Stimulated activated memory B cell treated with anti-CD40 and anti-IgM and Interleukin-4, amounts not matched to agents 10 μg/mL and 1 μg/mL and 100 μg/mL, for 72 hours (primary cell): ENCODE measurements around the gene NABP2.
A peak's percentile ranks its signal among the peaks of the same experiment; 100 is the strongest.

ENCODE experiments used
- ATAC-seq: fragments of 150-1000 bp; cut with Tn5 transposase; 2 replicates; pipeline ENCODE4 v1.10.0; 2021
- H3K27ac Mint-ChIP-seq: one replicate; pipeline ENCODE4 v1.8.0; 2022; ENCODE audit warnings: mild to moderate bottlenecking, mixed read lengths
- H3K27me3 Mint-ChIP-seq: one replicate; pipeline ENCODE4 v1.8.0; 2022; ENCODE audit warnings: mixed read lengths
- H3K36me3 Mint-ChIP-seq: one replicate; pipeline ENCODE4 v1.8.0; 2022; ENCODE audit warnings: mixed read lengths
- H3K4me1 Mint-ChIP-seq: one replicate; pipeline ENCODE4 v1.8.0; 2022; ENCODE audit warnings: mixed read lengths
- H3K4me3 Mint-ChIP-seq: one replicate; pipeline ENCODE4 v1.8.0; 2022; ENCODE audit warnings: mild to moderate bottlenecking, moderate library complexity, mixed read lengths
- H3K9me3 Mint-ChIP-seq: one replicate; pipeline ENCODE4 v1.8.0; 2022; ENCODE audit warnings: mixed read lengths

The NABP2 gene

DNA sequence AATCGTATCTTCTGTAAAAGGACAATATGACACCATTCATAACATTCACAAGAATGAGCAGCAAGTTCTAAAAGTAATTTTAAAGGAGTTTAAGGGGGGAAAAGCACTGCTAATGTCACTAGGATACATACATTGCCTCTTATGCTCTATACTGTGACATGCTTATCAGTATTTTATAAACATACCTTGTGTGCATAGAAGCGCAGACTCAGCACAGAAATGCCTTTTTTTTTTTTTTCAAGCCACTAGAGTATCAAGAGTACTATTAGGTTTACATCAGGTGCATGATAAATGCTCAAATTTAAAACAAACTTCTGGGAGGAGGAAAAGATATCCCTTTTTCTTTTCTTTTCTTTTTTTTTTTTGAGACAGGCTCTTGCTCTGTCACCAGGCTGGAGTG is 21.3 kb upstream of the NABP2 start:
- H3K27me3 Mint-ChIP-seq = no peaks in the 10 kb centered on the region
- no peak for ATAC-seq
- H3K4me1 Mint-ChIP-seq = peaks cover 18% of the 10 kb centered on the region
- H3K27ac Mint-ChIP-seq = no peak overlapping the region
- peaks cover 17% of the 10 kb centered on the region for H3K36me3 Mint-ChIP-seq
- H3K9me3 Mint-ChIP-seq = no peaks in the 10 kb centered on the region
- H3K4me3 Mint-ChIP-seq = no peak overlapping the region

DNA sequence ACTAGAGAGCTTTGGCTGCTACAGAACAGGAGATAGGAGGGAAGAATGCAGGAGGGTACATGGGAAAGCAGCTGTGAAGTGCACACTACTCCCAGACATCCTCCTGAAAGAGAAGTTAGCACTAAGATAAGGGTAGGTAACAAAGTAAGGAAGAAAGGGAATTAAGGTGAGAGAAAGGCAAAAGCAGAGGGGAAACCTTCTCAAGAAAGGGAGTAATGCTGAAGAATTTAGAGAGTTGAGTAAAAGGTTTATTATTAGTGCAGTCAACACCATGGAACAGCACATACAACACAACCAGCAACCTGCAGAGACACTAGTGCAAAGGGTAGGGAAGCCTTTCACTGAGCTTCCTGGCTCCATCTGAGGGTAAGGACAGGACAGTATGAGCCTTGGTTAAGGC is 19.9 kb upstream of the NABP2 start:
- H3K27ac Mint-ChIP-seq = peak overlapping the region; percentile 2
- peaks cover 23% of the 10 kb centered on the region for H3K36me3 Mint-ChIP-seq
- H3K4me3 Mint-ChIP-seq = no peak overlapping the region
- no peaks in the 10 kb centered on the region for H3K9me3 Mint-ChIP-seq
- peaks cover 18% of the 10 kb centered on the region for H3K4me1 Mint-ChIP-seq
- no peaks in the 10 kb centered on the region for H3K27me3 Mint-ChIP-seq
- no peak for ATAC-seq

DNA sequence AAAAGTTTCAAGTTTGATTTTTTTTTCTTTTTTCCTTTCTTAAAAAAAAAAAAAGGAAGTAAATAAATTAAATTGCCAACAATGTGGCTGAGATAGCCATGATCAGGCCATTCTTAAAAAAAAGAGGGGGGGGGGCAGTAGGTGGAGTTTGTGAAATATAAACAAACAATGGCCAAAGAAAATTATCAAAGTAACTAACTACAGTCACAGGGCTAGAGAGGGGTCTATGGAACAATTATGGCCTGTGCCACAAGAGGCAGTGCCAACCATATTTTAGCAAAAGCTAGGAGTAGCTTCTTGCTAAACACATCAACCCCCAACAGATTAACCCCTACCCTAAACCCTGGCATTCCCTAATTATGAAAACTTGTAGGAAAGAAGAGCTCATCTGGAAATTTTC is 18.7 kb upstream of the NABP2 start:
- peaks cover 18% of the 10 kb centered on the region for H3K4me1 Mint-ChIP-seq
- ATAC-seq = no peak

GRCh38 chr12:56206452-56207166 is 17.5 kb upstream of the NABP2 start:
- no peaks in the 10 kb centered on the region for H3K9me3 Mint-ChIP-seq

More for the DNA sequence above, 18.7 kb upstream of the NABP2 start:
- Mint-ChIP-seq H3K27ac (peak overlapping the region; percentile 62), H3K9me3 (no peaks in the 10 kb centered on the region), H3K4me3 (no peak overlapping the region), H3K27me3 (no peaks in the 10 kb centered on the region), H3K36me3 (peaks cover 33% of the 10 kb centered on the region)

GRCh38 chr12:56208006-56208405 is 16.1 kb upstream of the NABP2 start:
- H3K27me3 Mint-ChIP-seq = no peaks in the 10 kb centered on the region
- H3K9me3 Mint-ChIP-seq = no peaks in the 10 kb centered on the region
- peaks cover 50% of the 10 kb centered on the region for H3K36me3 Mint-ChIP-seq
- peak overlapping the region; percentile 62 for H3K27ac Mint-ChIP-seq
- H3K4me1 Mint-ChIP-seq = peaks cover 13% of the 10 kb centered on the region
- H3K4me3 Mint-ChIP-seq = no peak overlapping the region
- peak; percentile 87 for ATAC-seq

More at GRCh38 chr12:56206452-56207166, 17.5 kb upstream of the NABP2 start:
- peak; percentile 62 for ATAC-seq
- H3K27me3 Mint-ChIP-seq = no peaks in the 10 kb centered on the region
- H3K4me1 Mint-ChIP-seq = peaks cover 18% of the 10 kb centered on the region
- peak overlapping the region; percentile 62 for H3K27ac Mint-ChIP-seq
- peaks cover 43% of the 10 kb centered on the region for H3K36me3 Mint-ChIP-seq
- H3K4me3 Mint-ChIP-seq = no peak overlapping the region

GRCh38 chr12:56212361-56212760 is 11.8 kb upstream of the NABP2 start:
- ATAC-seq = no peak
- Mint-ChIP-seq H3K27ac (no peak overlapping the region), H3K4me3 (no peak overlapping the region), H3K36me3 (peaks cover 64% of the 10 kb centered on the region), H3K4me1 (peaks cover 22% of the 10 kb centered on the region), H3K27me3 (no peaks in the 10 kb centered on the region), H3K9me3 (no peaks in the 10 kb centered on the region)

GRCh38 chr12:56213878-56214277 is 10.3 kb upstream of the NABP2 start:
- Mint-ChIP-seq H3K27me3 (no peaks in the 10 kb centered on the region), H3K9me3 (no peaks in the 10 kb centered on the region), H3K27ac (no peak overlapping the region), H3K36me3 (peaks cover 54% of the 10 kb centered on the region), H3K4me1 (peaks cover 19% of the 10 kb centered on the region), H3K4me3 (no peak overlapping the region)
- no peak for ATAC-seq

DNA sequence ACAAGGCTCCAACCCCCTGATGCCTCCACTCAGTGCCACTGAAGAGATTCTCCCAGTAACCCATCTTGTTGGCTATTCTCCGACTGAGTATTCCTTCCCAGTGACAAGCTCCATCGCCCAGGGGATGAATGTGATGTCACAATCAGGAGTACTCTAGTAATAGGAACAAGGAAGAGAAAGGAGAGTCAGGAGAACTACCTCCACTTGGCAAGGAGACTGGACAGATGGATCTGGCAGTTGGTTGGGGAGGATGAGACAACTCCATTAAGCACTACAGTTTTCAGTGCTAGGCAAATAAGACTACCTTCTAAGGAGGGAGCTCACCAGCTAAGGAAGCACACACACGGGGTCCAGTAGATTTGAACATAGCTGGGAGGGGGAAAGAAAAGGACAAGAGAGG is 7.7 kb upstream of the NABP2 start:
- Mint-ChIP-seq H3K27me3 (no peaks in the 10 kb centered on the region), H3K4me1 (peaks cover 29% of the 10 kb centered on the region), H3K36me3 (peaks cover 36% of the 10 kb centered on the region), H3K9me3 (no peaks in the 10 kb centered on the region), H3K4me3 (no peak overlapping the region), H3K27ac (no peak overlapping the region)
- ATAC-seq = no peak

GRCh38 chr12:56219840-56220239 is 4.3 kb upstream of the NABP2 start:
- H3K4me3 Mint-ChIP-seq = peak overlapping the region; percentile 50

GRCh38 chr12:56220611-56221231 is 3.4 kb upstream of the NABP2 start:
- Mint-ChIP-seq H3K4me1 (peaks cover 58% of the 10 kb centered on the region), H3K27ac (peak overlapping the region; percentile 99), H3K9me3 (no peaks in the 10 kb centered on the region), H3K4me3 (peak overlapping the region; percentile 100), H3K36me3 (peaks cover 12% of the 10 kb centered on the region), H3K27me3 (no peaks in the 10 kb centered on the region)
- ATAC-seq = peak; percentile 34

More at GRCh38 chr12:56219840-56220239, 4.3 kb upstream of the NABP2 start:
- no peak for ATAC-seq
- H3K9me3 Mint-ChIP-seq = no peaks in the 10 kb centered on the region
- peaks cover 56% of the 10 kb centered on the region for H3K4me1 Mint-ChIP-seq
- H3K27ac Mint-ChIP-seq = no peak overlapping the region
- H3K36me3 Mint-ChIP-seq = peaks cover 19% of the 10 kb centered on the region
- no peaks in the 10 kb centered on the region for H3K27me3 Mint-ChIP-seq

DNA sequence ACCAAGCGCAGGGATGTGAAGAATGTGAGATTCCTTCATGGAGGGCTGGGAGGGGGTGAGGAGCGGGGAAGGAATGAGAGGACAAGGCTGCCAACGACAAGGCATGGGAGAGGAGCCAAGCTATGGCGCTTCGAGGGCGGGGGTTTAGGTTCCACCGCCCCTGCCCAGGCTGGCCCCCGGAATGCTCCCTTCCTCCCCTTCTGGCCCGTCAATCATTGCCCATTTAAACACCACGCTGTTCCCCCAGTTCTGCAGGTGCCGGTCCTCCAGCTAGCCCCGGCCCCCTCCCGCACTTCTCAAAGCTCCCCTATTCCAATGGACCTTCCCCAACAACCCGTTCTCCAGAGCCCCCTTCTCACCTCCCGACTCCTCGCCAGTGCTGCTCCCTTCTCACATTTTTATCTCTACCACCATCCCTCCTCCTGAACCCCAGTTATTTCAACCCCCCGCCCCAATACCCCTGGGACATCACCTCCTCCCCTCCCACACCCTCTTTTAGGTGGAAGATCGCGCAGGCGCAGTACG is 2.8 kb upstream of the NABP2 start:
- H3K4me1 Mint-ChIP-seq = peaks cover 57% of the 10 kb centered on the region
- H3K9me3 Mint-ChIP-seq = no peaks in the 10 kb centered on the region
- H3K4me3 Mint-ChIP-seq = peak overlapping the region; percentile 100
- peaks cover 9% of the 10 kb centered on the region for H3K36me3 Mint-ChIP-seq
- ATAC-seq = peak; percentile 49
- no peaks in the 10 kb centered on the region for H3K27me3 Mint-ChIP-seq
- peak overlapping the region; percentile 99 for H3K27ac Mint-ChIP-seq

GRCh38 chr12:56221757-56222530 is 2.2 kb upstream of the NABP2 start, which contains the start of gene RNF41:
Gene RNF41 (minus strand): TSS chr12:56221922. CDS start chr12:56214047, 7,875 bp downstream.
- peak within 1 kb of the TSS; percentile 100 for H3K4me3 Mint-ChIP-seq
- peak within 1 kb of the TSS; percentile 99 for H3K27ac Mint-ChIP-seq
- ATAC-seq = peak; percentile 93
- no peaks in the 10 kb centered on the region for H3K27me3 Mint-ChIP-seq
- H3K4me1 Mint-ChIP-seq = peaks cover 50% of the 10 kb centered on the region
- H3K9me3 Mint-ChIP-seq = no peaks in the 10 kb centered on the region
- peaks cover 6% of the 10 kb centered on the region for H3K36me3 Mint-ChIP-seq

DNA sequence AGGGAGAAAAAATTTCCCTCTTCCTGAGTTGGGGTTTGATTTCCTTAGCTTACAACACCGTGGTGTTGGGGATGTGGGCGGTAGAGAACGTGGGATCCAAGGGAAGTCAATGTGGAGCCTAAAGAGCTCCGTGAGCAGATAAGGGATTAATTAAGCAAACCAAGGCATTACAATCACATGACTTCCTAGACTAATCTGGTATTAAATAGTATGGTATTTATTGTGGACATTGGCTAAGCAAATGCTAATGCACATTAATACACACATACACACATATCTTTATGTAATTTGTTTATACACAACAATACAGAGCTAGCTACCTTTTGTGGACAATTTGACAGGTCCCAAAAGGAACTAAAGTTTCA is 1.6 kb upstream of the NABP2 start:
- no peaks in the 10 kb centered on the region for H3K27me3 Mint-ChIP-seq
- peak overlapping the region; percentile 100 for H3K4me3 Mint-ChIP-seq
- H3K9me3 Mint-ChIP-seq = no peaks in the 10 kb centered on the region
- ATAC-seq = no peak
- peak overlapping the region; percentile 99 for H3K27ac Mint-ChIP-seq
- peaks cover 6% of the 10 kb centered on the region for H3K36me3 Mint-ChIP-seq
- H3K4me1 Mint-ChIP-seq = peaks cover 50% of the 10 kb centered on the region

- Mint-ChIP-seq H3K27me3 (no peaks in the 10 kb centered on the region), H3K36me3 (peaks cover 6% of the 10 kb centered on the region), H3K27ac (peak overlapping the region; percentile 86), H3K4me1 (peaks cover 50% of the 10 kb centered on the region), H3K9me3 (no peaks in the 10 kb centered on the region), H3K4me3 (peak overlapping the region; percentile 84)
- no peak for ATAC-seq
These were observed 506 bp upstream of the NABP2 start for GRCh38 chr12:56223571-56224101.

DNA sequence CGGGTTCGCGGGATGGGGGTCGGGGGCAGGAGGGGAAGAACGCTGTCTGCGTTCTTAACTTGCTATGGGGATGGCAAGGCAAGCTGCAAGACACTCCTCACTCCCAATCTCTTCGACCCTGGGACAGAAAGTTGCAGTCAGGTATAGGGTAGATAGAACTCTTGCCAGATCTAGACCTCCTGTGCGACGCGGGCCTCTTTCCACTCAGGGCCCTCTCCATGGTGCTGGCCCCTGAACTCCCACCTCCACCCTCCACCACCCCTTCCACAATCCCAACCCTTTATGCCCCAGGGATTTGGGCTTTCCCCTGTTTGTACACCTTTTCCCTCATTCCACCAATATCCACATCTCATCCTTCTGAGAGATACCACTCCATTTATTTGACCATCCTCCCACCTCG is 812 bp downstream of the NABP2 start:
- Mint-ChIP-seq H3K4me1 (peaks cover 50% of the 10 kb centered on the region), H3K27ac (peak overlapping the region; percentile 86), H3K4me3 (peak overlapping the region; percentile 84), H3K27me3 (no peaks in the 10 kb centered on the region), H3K9me3 (no peaks in the 10 kb centered on the region), H3K36me3 (peaks cover 6% of the 10 kb centered on the region)
- no peak for ATAC-seq
